OCI-LY7 (cell line): ENCODE data around the gene CCDC27. TPM values are rescaled to one million over a fixed set of nuclear protein-coding genes. Genes with fewer than 3 reads are reported as not detected.

Experiments used
- BruUV-seq: library from RNA; stranded (reverse); fragments of 400-500 nt; replicated peaks from 2 replicates; lab custom pipeline; 2021; lab: Mats Ljungman, UMichigan
- CTCF ChIA-PET: fragments of 300-600 bp; sonication (Branson Sonifier 250); formaldehyde crosslinking; loops from one replicate; lab custom pipeline; 2022; ENCODE audit warnings: antibody characterized with exemption; ENCODE audit not compliant: unreplicated experiment; lab: Charles Lee
- POLR2A ChIA-PET: fragments of 300-600 bp; sonication (Branson Sonifier 250); formaldehyde crosslinking; loops from one replicate; lab custom pipeline; 2022; ENCODE audit warnings: antibody characterized with exemption; lab: Charles Lee
- DNase-seq: peaks from one replicate; pipeline ENCODE4 v3.0.0-alpha.2; 2015; ENCODE audit warnings: low spot score
- H2AFZ ChIP-seq: fragments of 200-600 bp; sonication (generic), shearing (Covaris generic); 2 replicates; pipeline ENCODE4 v1.6.1; 2014; ENCODE audit warnings: mild to moderate bottlenecking, antibody characterized with exemption, low read length, moderate library complexity
- H3K27ac ChIP-seq: fragments of 200-600 bp; sonication (generic); 2 replicates; pipeline ENCODE4 v1.5.1; 2014; ENCODE audit warnings: mixed run types, low read depth, mild to moderate bottlenecking, moderate library complexity, low read length, inconsistent platforms; ENCODE audit not compliant: poor library complexity, severe bottlenecking
- H3K36me3 ChIP-seq: fragments of 200-600 bp; sonication (generic); 2 replicates; pipeline ENCODE4 v1.6.1; 2014; ENCODE audit warnings: mild to moderate bottlenecking, antibody characterized with exemption, low read length, moderate library complexity, mixed read lengths; ENCODE audit not compliant: insufficient read depth
- H3K4me1 ChIP-seq: fragments of 200-600 bp; sonication (generic); 2 replicates; pipeline ENCODE4 v1.5.1; 2014; ENCODE audit warnings: mild to moderate bottlenecking, low read length; ENCODE audit not compliant: insufficient read depth, poor library complexity, severe bottlenecking
- H3K4me2 ChIP-seq: fragments of 200-600 bp; sonication (generic); 2 replicates; pipeline ENCODE4 v1.6.1; 2014; ENCODE audit warnings: mild to moderate bottlenecking, low read length
- H3K4me3 ChIP-seq: fragments of 200-600 bp; sonication (generic); 2 replicates; pipeline ENCODE4 v1.5.1; 2014; ENCODE audit warnings: mild to moderate bottlenecking, low read depth, low read length; ENCODE audit not compliant: poor library complexity, severe bottlenecking
- H3K79me2 ChIP-seq: fragments of 200-600 bp; sonication (generic); 2 replicates; pipeline ENCODE4 v1.6.1; 2016; ENCODE audit warnings: low read depth, mild to moderate bottlenecking, low read length, moderate library complexity, mixed read lengths; ENCODE audit not compliant: insufficient read depth
- H3K9me2 ChIP-seq: fragments of 200-600 bp; sonication (generic); 2 replicates; pipeline ENCODE4 v1.6.1; 2016; ENCODE audit warnings: mild to moderate bottlenecking, low read length, mixed read lengths; ENCODE audit not compliant: insufficient read depth
- H3K9me3 ChIP-seq: fragments of 200-600 bp; sonication (generic); 2 replicates; pipeline ENCODE4 v1.6.1; 2014; ENCODE audit warnings: mild to moderate bottlenecking, mixed run types, low read length, mixed read lengths
- H4K20me1 ChIP-seq: fragments of 200-600 bp; sonication (generic); 2 replicates; pipeline ENCODE4 v1.6.1; 2014; ENCODE audit warnings: mild to moderate bottlenecking, antibody characterized with exemption, low read length, moderate library complexity, mixed read lengths; ENCODE audit not compliant: insufficient read depth
- EZH2phosphoT487 ChIP-seq: fragments of 200-600 bp; sonication (generic); IDR thresholded peaks from 2 replicates; pipeline ENCODE4 v1.6.1; 2018; ENCODE audit warnings: low read depth, borderline replicate concordance, mild to moderate bottlenecking, mixed run types, antibody characterized with exemption, low read length, moderate library complexity, mixed read lengths
- intact Hi-C: fragments of 100-400 bp; cut with micrococcal nuclease; formaldehyde crosslinking; loops from one replicate; pipeline ENCODE4 v1.10.0; 2022; ENCODE audit not compliant: unreplicated experiment
- total RNA-seq, 2 experiments: library from RNA; depleted of rRNA in 1 of 2; stranded (reverse); fragments of >200 nt in 1 of 2; shearing (Covaris generic) in 1 of 2; gene quantifications; 2 replicates each; pipeline ENCODE4 v1.2.3, GENCODE V29; 2014 to 2022
- TF ChIP-seq, protein P1 (sequence below): fragments of 200-600 bp; sonication (generic); conservative IDR thresholded peaks from 2 replicates; pipeline ENCODE4 v1.5.1; 2014; ENCODE audit warnings: mild to moderate bottlenecking, antibody characterized with exemption, low read length, moderate library complexity, mixed read lengths

CCDC27 gene
- total RNA-seq, 2 experiments from 2014 or later = not detected

DNA sequence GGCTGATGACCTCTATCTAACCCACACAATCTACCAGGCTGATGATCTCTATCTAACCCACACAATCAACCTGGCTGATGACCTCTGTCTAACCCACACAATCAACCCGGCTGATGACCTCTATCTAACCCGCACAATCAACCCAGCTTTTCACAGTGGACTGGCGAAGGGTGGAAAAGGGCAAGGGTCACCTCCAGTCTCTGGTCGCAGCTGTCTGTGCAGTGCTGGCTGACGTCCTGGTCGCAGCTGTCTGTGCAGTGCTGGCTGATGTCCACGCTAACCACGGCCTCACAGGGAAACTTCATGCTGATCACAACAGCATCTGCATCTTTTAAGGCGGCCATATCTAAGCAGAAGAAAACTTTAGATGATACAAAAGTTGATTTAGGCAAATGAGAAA, 12.2 kb upstream of the CCDC27 start:
- Histone ChIP-seq H2AFZ (no peak overlapping the region), H3K4me2 (no peak overlapping the region), H4K20me1 (no peaks in the 10 kb centered on the region), H3K9me2 (no peaks in the 10 kb centered on the region), H3K27ac (no peak overlapping the region), H3K9me3 (no peaks in the 10 kb centered on the region), H3K36me3 (no peaks in the 10 kb centered on the region), H3K79me2 (no peaks in the 10 kb centered on the region), H3K4me1 (no peaks in the 10 kb centered on the region), H3K4me3 (no peak overlapping the region)
- ChIA-PET CTCF (no interaction called here), POLR2A (no interaction called here)
- TF ChIP-seq, protein P1, sequence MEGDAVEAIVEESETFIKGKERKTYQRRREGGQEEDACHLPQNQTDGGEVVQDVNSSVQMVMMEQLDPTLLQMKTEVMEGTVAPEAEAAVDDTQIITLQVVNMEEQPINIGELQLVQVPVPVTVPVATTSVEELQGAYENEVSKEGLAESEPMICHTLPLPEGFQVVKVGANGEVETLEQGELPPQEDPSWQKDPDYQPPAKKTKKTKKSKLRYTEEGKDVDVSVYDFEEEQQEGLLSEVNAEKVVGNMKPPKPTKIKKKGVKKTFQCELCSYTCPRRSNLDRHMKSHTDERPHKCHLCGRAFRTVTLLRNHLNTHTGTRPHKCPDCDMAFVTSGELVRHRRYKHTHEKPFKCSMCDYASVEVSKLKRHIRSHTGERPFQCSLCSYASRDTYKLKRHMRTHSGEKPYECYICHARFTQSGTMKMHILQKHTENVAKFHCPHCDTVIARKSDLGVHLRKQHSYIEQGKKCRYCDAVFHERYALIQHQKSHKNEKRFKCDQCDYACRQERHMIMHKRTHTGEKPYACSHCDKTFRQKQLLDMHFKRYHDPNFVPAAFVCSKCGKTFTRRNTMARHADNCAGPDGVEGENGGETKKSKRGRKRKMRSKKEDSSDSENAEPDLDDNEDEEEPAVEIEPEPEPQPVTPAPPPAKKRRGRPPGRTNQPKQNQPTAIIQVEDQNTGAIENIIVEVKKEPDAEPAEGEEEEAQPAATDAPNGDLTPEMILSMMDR = no peak
- TF ChIP-seq EZH2phosphoT487 = no peak
- intact Hi-C loops = no loop called here
- no TSS peak for BruUV-seq
- DNase-seq = no peak

DNA sequence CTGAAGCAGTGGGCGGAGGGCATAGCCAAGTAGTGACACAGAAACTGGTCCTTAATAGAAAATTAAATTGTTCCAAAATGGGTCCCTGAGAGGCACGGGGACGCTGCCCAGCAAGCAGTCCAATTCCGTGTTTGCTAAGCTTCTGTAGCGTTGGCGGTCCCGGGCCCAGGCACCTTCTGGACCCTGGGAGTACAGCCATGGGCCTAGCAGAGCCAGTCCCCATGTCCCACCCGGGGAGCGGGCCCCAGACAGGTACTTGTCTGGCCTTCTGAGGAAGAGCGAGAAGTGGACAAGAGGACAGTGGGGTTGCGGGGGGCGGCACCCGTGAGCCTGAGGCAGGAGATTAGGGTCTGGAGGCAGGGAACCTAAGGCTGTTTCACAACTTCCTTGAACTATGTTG, 11.5 kb upstream of the CCDC27 start:
- ChIA-PET POLR2A (no interaction called here), CTCF (no interaction called here)
- no peak overlapping the region for H3K4me2 ChIP-seq
- no peak overlapping the region for H3K4me3 ChIP-seq
- H3K27ac ChIP-seq = no peak overlapping the region
- no peaks in the 10 kb centered on the region for H4K20me1 ChIP-seq
- no peak for DNase-seq
- intact Hi-C loops = no loop called here
- H2AFZ ChIP-seq = no peak overlapping the region
- no peaks in the 10 kb centered on the region for H3K4me1 ChIP-seq
- no TSS peak for BruUV-seq
- TF ChIP-seq, protein P1 = no peak
- no peak for TF ChIP-seq EZH2phosphoT487
- H3K9me3 ChIP-seq = no peaks in the 10 kb centered on the region
- no peaks in the 10 kb centered on the region for H3K79me2 ChIP-seq
- no peaks in the 10 kb centered on the region for H3K36me3 ChIP-seq
- no peaks in the 10 kb centered on the region for H3K9me2 ChIP-seq

DNA sequence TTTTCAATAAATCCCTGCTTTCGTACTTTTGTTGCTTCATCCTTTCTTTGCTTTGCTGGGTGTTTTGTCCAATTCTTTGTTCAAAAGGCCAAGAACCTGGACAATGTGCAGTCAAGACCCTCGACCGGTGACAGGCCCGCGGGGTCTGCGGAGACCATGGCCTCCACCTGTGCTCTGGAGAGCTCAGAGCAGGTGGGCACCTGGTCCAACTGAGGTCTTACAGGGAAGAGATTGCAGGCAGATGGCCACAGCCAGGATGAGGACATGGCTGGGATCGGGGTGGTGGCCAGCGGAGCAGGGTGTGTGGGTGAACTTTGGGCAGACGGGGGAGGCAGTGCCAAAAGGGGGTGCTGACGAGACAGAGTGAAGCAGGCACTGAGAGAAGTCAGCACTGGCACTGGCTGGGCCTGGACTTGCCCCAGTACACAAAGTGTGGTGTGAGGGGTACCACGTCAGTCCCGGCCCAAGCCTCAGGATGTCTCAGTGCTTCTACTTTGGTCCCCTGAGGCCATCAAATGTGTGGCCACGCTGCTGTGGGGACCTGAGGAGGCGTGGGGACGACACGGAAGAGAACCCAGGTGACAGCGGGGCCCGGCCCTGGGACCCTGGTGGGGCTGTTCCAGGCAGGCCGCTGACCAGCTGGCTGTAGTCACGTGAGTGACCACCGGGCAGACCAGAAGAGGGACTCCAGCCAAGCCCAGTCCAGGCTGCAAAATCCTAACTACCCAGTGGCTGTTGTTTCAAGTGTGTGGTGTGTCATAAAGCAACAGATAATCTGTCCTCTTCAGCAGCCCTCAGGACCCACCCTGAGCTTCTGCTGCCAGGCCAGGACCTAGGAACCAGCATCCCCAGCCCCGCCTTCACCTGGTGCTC, 10.4 kb upstream of the CCDC27 start:
- Histone ChIP-seq H3K36me3 (no peaks in the 10 kb centered on the region), H3K4me3 (no peak overlapping the region), H3K79me2 (no peaks in the 10 kb centered on the region), H3K4me1 (no peaks in the 10 kb centered on the region), H3K27ac (no peak overlapping the region), H3K9me3 (no peaks in the 10 kb centered on the region), H2AFZ (no peak overlapping the region), H4K20me1 (no peaks in the 10 kb centered on the region), H3K9me2 (no peaks in the 10 kb centered on the region), H3K4me2 (no peak overlapping the region)
- BruUV-seq = no TSS peak
- DNase-seq = no peak
- POLR2A ChIA-PET = no interaction called here
- intact Hi-C loops = no loop called here
- CTCF ChIA-PET = no interaction called here
- TF ChIP-seq, protein P1 = no peak
- no peak for TF ChIP-seq EZH2phosphoT487
